K562 (cell line): ENCODE data around the gene RNF214. TPM values are rescaled to one million over a fixed set of nuclear protein-coding genes. Genes with fewer than 3 reads are reported as not detected.
A peak's percentile ranks its signal among the peaks of the same experiment; 100 is the strongest.

ENCODE experiments used
- ATAC-seq: fragments of 200-7000 bp; cut with Tn5 transposase; 3 replicates; pipeline ENCODE4 v1.9.1; 2020; ENCODE audit warnings: moderate library complexity
- BruUV-seq: library from RNA; stranded (reverse); fragments of 400-500 nt; replicated peaks from 2 replicates; lab custom pipeline; 2021; lab: Mats Ljungman, UMichigan
- CTCF ChIA-PET: fragments of 300-600 bp; formaldehyde crosslinking; extraction: SDS; loops from one replicate; lab custom pipeline; 2021; ENCODE audit warnings: low intra/inter-chr PET ratio; lab: Yijun Ruan, JAX
- POLR2A ChIA-PET: fragments of 300-600, 350-650 bp; sonication (Branson Sonifier 250); formaldehyde crosslinking; extraction: SDS; loops from one replicate; lab custom pipeline; 2021; ENCODE audit warnings: antibody characterized with exemption, inconsistent platforms; lab: Yijun Ruan, JAX
- DNase-seq, 4 experiments: peaks; one replicate each; pipeline versions ENCODE4 v3.0.0 to v3.0.0-alpha.2; 2011 to 2018; ENCODE audit warnings: low spot score in 3 of 4, mixed read lengths in 3 of 4; ENCODE audit errors: extremely low read depth in 1 of 4
- FAIRE-seq: peaks from 2 replicates; lab custom pipeline; 2011; peaks lifted over from hg19 to GRCh38; lab: Jason Lieb, UNC
- H2AFZ ChIP-seq: 2 replicates; pipeline ENCODE4 v1.6.0; 2011; ENCODE audit warnings: low read depth, low read length, control low read depth, inconsistent platforms
- H3K27ac ChIP-seq: fragments of 200-600 bp; 3 replicates; pipeline ENCODE4 v1.8.0; 2011; ENCODE audit warnings: low read depth, mild to moderate bottlenecking, control low read depth, inconsistent platforms, low read length, moderate library complexity, mixed read lengths; ENCODE audit errors: extremely low read depth
- H3K27me3 ChIP-seq, 2 experiments: fragments of 300-600 bp in 1 of 2; 2 replicates in 1 of 2; 3 replicates in 1 of 2; pipeline versions ENCODE4 v1.6.0 to v1.8.0; 2011; ENCODE audit warnings: inconsistent platforms in 2 of 2, low read length in 2 of 2, mild to moderate bottlenecking in 1 of 2, mixed read lengths in 1 of 2, moderate library complexity in 1 of 2; ENCODE audit not compliant: control insufficient read depth in 2 of 2, insufficient read depth in 2 of 2
- H3K36me3 ChIP-seq: fragments of 300-600 bp; 3 replicates; pipeline ENCODE4 v1.8.0; 2011; ENCODE audit warnings: mild to moderate bottlenecking, low read length, inconsistent platforms; ENCODE audit not compliant: control insufficient read depth, insufficient read depth
- H3K4me1 ChIP-seq, 2 experiments: fragments of 200-600 bp in 1 of 2; replicated peaks in 1 of 2; 2 replicates in 1 of 2; 3 replicates in 1 of 2; pipeline versions ENCODE4 v1.5.1 to v1.8.0; 2011; ENCODE audit warnings: inconsistent platforms in 2 of 2, low read length in 2 of 2, mild to moderate bottlenecking in 1 of 2, mixed read lengths in 1 of 2, moderate library complexity in 1 of 2; ENCODE audit not compliant: control insufficient read depth in 2 of 2, insufficient read depth in 2 of 2
- H3K4me2 ChIP-seq: 2 replicates; pipeline ENCODE4 v1.6.1; 2011; ENCODE audit warnings: low read length, control low read depth, inconsistent platforms, mixed read lengths; ENCODE audit not compliant: insufficient read depth
- H3K4me3 ChIP-seq: fragments of 200-600 bp; sonication (generic), shearing (Covaris generic); 2 replicates; pipeline ENCODE4 v1.5.1; 2016; ENCODE audit warnings: control low read depth, inconsistent platforms
- H3K79me2 ChIP-seq: fragments of 200-600 bp; 3 replicates; pipeline ENCODE4 v1.8.0; 2011; ENCODE audit warnings: low read length, inconsistent platforms; ENCODE audit not compliant: control insufficient read depth, insufficient read depth
- H3K9ac ChIP-seq, 2 experiments: 2 replicates each; pipeline versions ENCODE4 v1.6.0 to v1.6.1; 2011; ENCODE audit warnings: low read depth in 2 of 2, low read length in 2 of 2, control low read depth in 1 of 2, inconsistent platforms in 1 of 2, mild to moderate bottlenecking in 1 of 2, mixed read lengths in 1 of 2; ENCODE audit not compliant: insufficient read depth in 1 of 2
- H3K9me1 ChIP-seq: one replicate; pipeline ENCODE4 v1.6.0; 2011; ENCODE audit warnings: inconsistent platforms, mild to moderate bottlenecking, low read length, moderate library complexity; ENCODE audit not compliant: control insufficient read depth, insufficient read depth
- H3K9me3 ChIP-seq: replicated peaks from 2 replicates; pipeline ENCODE4 v1.5.1; 2011; ENCODE audit warnings: low read depth, low read length, inconsistent platforms; ENCODE audit not compliant: control insufficient read depth, insufficient read depth
- H4K20me1 ChIP-seq: replicated peaks from 2 replicates; pipeline ENCODE4 v1.6.1; 2011; ENCODE audit warnings: low read length, inconsistent platforms, mixed read lengths; ENCODE audit not compliant: control insufficient read depth, insufficient read depth
- ARHGAP35 ChIP-seq: fragments of 450-650 bp; IDR thresholded peaks from 2 replicates; pipeline ENCODE4 v1.6.1; 2018; ENCODE audit not compliant: partially characterized antibody
- CBFA2T2 ChIP-seq: fragments of 450-650 bp; conservative IDR thresholded peaks from 2 replicates; pipeline ENCODE4 v1.6.1; 2017; ENCODE audit warnings: mild to moderate bottlenecking
- CBX5 ChIP-seq: IDR thresholded peaks from 2 replicates; pipeline ENCODE4 v1.6.1; 2014; ENCODE audit warnings: low read depth, borderline replicate concordance
- SMARCB1 ChIP-seq: IDR thresholded peaks from 2 replicates; pipeline ENCODE4 v1.6.1; 2011; ENCODE audit warnings: improper control_type of control experiment, low read depth; ENCODE audit not compliant: insufficient read length
- SPI1 ChIP-seq: IDR thresholded peaks from 2 replicates; pipeline ENCODE4 v1.6.1; 2011; ENCODE audit warnings: low read depth, low read length, control low read depth, borderline replicate concordance
- ZNF24 ChIP-seq: fragments of 450-650 bp; IDR thresholded peaks from 2 replicates; pipeline ENCODE4 v1.6.1; 2016
- WGBS: fragments of 100-300 bp; shearing (Covaris generic); methylation state at CpG from one replicate; pipeline ENCODE4 v1.1.6; 2016; ENCODE audit warnings: low coverage, mixed read lengths; ENCODE audit not compliant: insufficient coverage; ENCODE audit errors: missing lambda C conversion rate; 5-methylcytosine and 5-hydroxymethylcytosine counted together
- in situ Hi-C: fragments of 300-500 bp; cut with MboI; formaldehyde crosslinking; loops from 4 replicates; pipeline ENCODE4 v1.15.0; 2018; ENCODE audit warnings: inconsistent platforms, mixed read lengths
- intact Hi-C: fragments of 100-400 bp; cut with micrococcal nuclease; formaldehyde crosslinking; loops from 2 replicates; pipeline ENCODE4 v1.14.2; 2022
- polyA plus RNA-seq, 8 experiments: library from polyadenylated mRNA; depleted of rRNA in 4 of 8; stranded (reverse) in 5 of 8; unstranded in 3 of 8; fragments of >200 nt; fragmentation: Nextera tagmentation in 2 of 8; fragmentation: Illumina TruSeq in 1 of 8; extraction: Ambion mirVana in 2 of 8; extraction: Trizol in 1 of 8; gene quantifications; 2 replicates each; pipeline versions ENCODE4 v1.2.1 to v1.2.3, GENCODE V29; 2011 to 2014; ENCODE audit warnings: inconsistent platforms in 1 of 8, missing spikeins in 1 of 8
- total RNA-seq, 7 experiments: library from RNA; depleted of rRNA in 6 of 7; stranded (reverse); fragments of >200 nt in 6 of 7; fragmentation: Illumina TruSeq in 2 of 7; extraction: Trizol in 2 of 7; gene quantifications; 2 replicates each; pipeline versions ENCODE4 v1.2.1 to v1.2.3, GENCODE V29; 2011 to 2021; ENCODE audit warnings: low replicate concordance in 1 of 7
- TF ChIP-seq, protein P1 (sequence below): sonication (generic); formaldehyde crosslinking; IDR thresholded peaks from 2 replicates; pipeline ENCODE4 v1.9.0; 2022; ENCODE audit warnings: mild to moderate bottlenecking, missing genetic modification reagents
- TF ChIP-seq, protein P2 (sequence below): fragments of 250-450 bp; sonication (Bioruptor Pico); IDR thresholded peaks from 2 replicates; pipeline ENCODE4 v1.8.0; 2022; ENCODE audit warnings: moderate library complexity, mild to moderate bottlenecking, inconsistent platforms

Gene RNF214
- total and polyA plus RNA-seq, 9 of the 15 experiments (the other 6 are each of a cell fraction or from before 2014, with no cell fraction given), result 6.6 to 24.8 (median 11.9) TPM

DNA sequence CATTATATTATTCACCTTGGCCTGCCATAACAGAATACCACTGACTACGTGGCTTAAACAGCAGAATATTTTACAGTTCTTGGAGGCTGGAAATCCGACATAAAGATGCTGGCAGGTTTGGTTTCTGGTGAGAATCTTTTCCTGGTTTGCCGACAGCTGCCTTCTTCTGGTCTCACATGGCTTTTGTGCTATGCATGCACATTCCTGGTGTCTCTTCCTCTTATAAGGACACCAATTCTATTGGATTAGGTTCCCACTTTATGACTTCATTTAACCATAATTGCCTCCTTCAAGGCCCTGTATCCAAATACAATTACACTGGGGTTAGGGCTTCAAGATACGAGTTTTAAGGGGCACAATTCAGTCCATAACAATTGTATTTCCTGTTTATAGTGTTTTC is 17.1 kb downstream of the RNF214 start:
- no peaks in the 10 kb centered on the region for H3K79me2 ChIP-seq
- H3K27me3 ChIP-seq, result no peaks in the 10 kb centered on the region
- no peak for TF ChIP-seq SPI1
- peak; percentile 41; the same call in 1 of the 2 replicates for TF ChIP-seq ZNF24
- H3K9me1 ChIP-seq, result no peaks in the 10 kb centered on the region
- no peak overlapping the region for H3K4me3 ChIP-seq
- H4K20me1 ChIP-seq, result no peaks in the 10 kb centered on the region
- BruUV-seq, result no TSS peak
- CTCF ChIA-PET, result no interaction called here
- H3K27ac ChIP-seq, result no peak overlapping the region
- intact Hi-C loops (no loop called here), in situ Hi-C loops (loop anchor here (25.0 kb wide), 1 partner anchor 737 kb away; no protein-coding TSS in a partner anchor)
- FAIRE-seq (no peak), ATAC-seq (no peak), DNase-seq (no peak)
- peaks cover 53% of the 10 kb centered on the region for H3K36me3 ChIP-seq
- peaks cover 0 to 5% of the 10 kb centered on the region in 2 experiments; a peak in 2 of 5 replicates for H3K4me1 ChIP-seq
- 90% methylated on average over 4 of the region's 4 CpGs for WGBS
- POLR2A ChIA-PET, result no interaction called here
- H3K4me2 ChIP-seq, result no peak overlapping the region
- H2AFZ ChIP-seq, result no peak overlapping the region
- no peaks in the 10 kb centered on the region for H3K9me3 ChIP-seq
- H3K9ac ChIP-seq, result no peak overlapping the region

DNA sequence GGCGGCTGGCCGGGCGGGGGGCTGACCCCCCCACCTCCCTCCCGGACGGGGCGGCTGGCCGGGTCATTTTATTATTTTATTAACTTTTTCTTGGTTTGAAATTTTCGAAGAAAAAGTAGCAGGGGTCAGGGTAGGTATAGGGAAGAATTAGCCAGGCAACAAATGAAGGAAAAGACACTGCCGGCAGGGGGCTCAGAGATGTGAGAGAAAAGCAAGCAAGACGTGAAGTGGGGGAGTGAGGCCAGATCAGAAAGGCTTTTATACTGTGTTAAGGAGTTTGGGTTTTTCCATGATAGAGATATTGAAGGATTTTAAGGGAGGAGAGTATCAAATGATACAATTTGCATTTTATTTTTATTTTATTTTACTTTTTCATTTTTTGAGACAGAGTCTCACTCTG is 19.0 kb downstream of the RNF214 start:
- TF ChIP-seq CBFA2T2 (no peak), ARHGAP35 (no peak), SMARCB1 (no peak), CBX5 (no peak)
- TF ChIP-seq, protein P1, sequence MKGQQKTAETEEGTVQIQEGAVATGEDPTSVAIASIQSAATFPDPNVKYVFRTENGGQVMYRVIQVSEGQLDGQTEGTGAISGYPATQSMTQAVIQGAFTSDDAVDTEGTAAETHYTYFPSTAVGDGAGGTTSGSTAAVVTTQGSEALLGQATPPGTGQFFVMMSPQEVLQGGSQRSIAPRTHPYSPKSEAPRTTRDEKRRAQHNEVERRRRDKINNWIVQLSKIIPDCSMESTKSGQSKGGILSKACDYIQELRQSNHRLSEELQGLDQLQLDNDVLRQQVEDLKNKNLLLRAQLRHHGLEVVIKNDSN (CRISPR knock-in tag), result no peak
- TF ChIP-seq, protein P2, sequence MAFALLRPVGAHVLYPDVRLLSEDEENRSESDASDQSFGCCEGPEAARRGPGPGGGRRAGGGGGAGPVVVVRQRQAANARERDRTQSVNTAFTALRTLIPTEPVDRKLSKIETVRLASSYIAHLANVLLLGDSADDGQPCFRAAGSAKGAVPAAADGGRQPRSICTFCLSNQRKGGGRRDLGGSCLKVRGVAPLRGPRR (CRISPR knock-in tag), result no peak
- Histone ChIP-seq H3K4me1 (peaks cover 0 to 5% of the 10 kb centered on the region in 2 experiments; a peak in 2 of 5 replicates), H3K9me1 (no peaks in the 10 kb centered on the region), H3K9ac (no peak overlapping the region), H3K4me3 (no peak overlapping the region), H3K9me3 (no peaks in the 10 kb centered on the region), H3K27me3 (no peaks in the 10 kb centered on the region), H3K79me2 (no peaks in the 10 kb centered on the region), H3K4me2 (no peak overlapping the region), H3K27ac (no peak overlapping the region), H4K20me1 (no peaks in the 10 kb centered on the region), H2AFZ (no peak overlapping the region), H3K36me3 (peaks cover 37% of the 10 kb centered on the region)
- no TSS peak for BruUV-seq
- no peak for DNase-seq
- ChIA-PET CTCF (no interaction called here), POLR2A (interaction anchor here (0.7 kb wide), 1 partner anchor 107 kb away, joined by 3 read pairs; no protein-coding TSS in a partner anchor)
- FAIRE-seq, result no peak
- 96% methylated on average over 2 of the region's 10 CpGs for WGBS
- intact Hi-C loops, result no loop called here
- ATAC-seq, result no peak
- in situ Hi-C loops, result no loop called here
